ENCODE data around the gene GRHPR.

DNA sequence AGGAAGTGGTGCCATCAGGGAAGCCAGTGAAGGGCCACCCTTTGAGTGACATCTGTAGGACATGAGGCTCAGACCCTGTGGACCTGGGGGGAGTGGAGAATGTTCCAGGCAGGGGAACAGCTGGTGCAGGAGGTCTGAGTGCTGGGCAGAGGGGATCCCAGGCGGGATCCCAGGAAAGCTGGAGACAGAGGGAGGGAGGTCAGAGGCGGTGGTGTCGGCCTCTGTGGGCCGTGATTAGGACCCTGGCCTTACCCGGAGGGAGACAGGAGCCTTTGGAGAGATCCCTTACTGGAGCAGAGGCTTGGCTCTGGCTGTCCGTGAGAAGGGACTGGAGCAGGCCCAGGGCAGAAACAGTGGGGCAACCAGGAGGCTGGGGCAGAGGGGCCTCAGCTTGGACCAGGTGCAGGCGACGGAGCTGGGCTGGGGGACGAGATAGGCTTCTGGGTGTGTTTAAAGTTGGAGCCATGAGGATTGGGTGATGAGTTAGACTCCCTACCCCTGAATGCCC lies 12.1 kb upstream of the GRHPR start:
- TF ChIP-seq EP300 (conservative IDR thresholded peaks at IDR 0.05; ENCODE audit: poor library complexity, severe bottlenecking), result no peak
- no peak for TF ChIP-seq TAF1 (IDR thresholded peaks at IDR 0.05; ENCODE audit: low read depth)
